HEK293 (cell line): Measurements from ENCODE around the gene FHL1.

ENCODE experiments used
- CTCF ChIA-PET: fragments of 350-600 bp; formaldehyde crosslinking; extraction: SDS; loops from one replicate; lab custom pipeline; 2021; ENCODE audit warnings: antibody characterized with exemption; lab: Yijun Ruan, JAX
- POLR2A ChIA-PET: fragments of 300-600 bp; formaldehyde crosslinking; extraction: SDS; loops from one replicate; lab custom pipeline; 2020; ENCODE audit warnings: antibody characterized with exemption, inconsistent platforms; lab: Yijun Ruan, JAX
- H3K27ac ChIP-seq: fragments of 200-500 bp; sonication (Bioruptor generic); 2 replicates; pipeline ENCODE4 v1.5.1; 2014; ENCODE audit warnings: low read depth, low read length, control low read depth, inconsistent platforms; ENCODE audit errors: extremely low read depth
- H3K36me3 ChIP-seq, 2 experiments: fragments of 200-500 bp in 1 of 2; sonication (Bioruptor generic) in 1 of 2; 1 replicate in 1 of 2; 2 replicates in 1 of 2; pipeline ENCODE4 v1.5.1; 2014 to 2017; ENCODE audit warnings: inconsistent platforms in 2 of 2, low read length in 2 of 2; ENCODE audit not compliant: control insufficient read depth in 2 of 2, insufficient read depth in 1 of 2
- H3K4me1 ChIP-seq: fragments of 200-500 bp; sonication (Bioruptor generic); 2 replicates; pipeline ENCODE4 v1.5.1; 2014; ENCODE audit warnings: mild to moderate bottlenecking, low read length, inconsistent platforms; ENCODE audit not compliant: control insufficient read depth, insufficient read depth
- H3K4me3 ChIP-seq: 2 replicates; pipeline ENCODE4 v1.5.1; 2011; ENCODE audit warnings: low read depth, mild to moderate bottlenecking, control low read depth, low read length, moderate library complexity
- H3K9me3 ChIP-seq: fragments of 200-500 bp; sonication (Bioruptor generic); 2 replicates; pipeline ENCODE4 v1.5.1; 2014; ENCODE audit warnings: low read depth, low read length, inconsistent platforms; ENCODE audit not compliant: control insufficient read depth, insufficient read depth
- FEZF1 ChIP-seq: fragments of 450-650 bp; formaldehyde crosslinking; IDR thresholded peaks from 2 replicates; pipeline ENCODE4 v1.5.1; 2016; ENCODE audit warnings: missing biosample characterization, missing genetic modification characterization
- INSM2 ChIP-seq: fragments of 450-650 bp; formaldehyde crosslinking; IDR thresholded peaks from 2 replicates; pipeline ENCODE4 v1.5.1; 2016; ENCODE audit warnings: missing biosample characterization, missing genetic modification characterization
- KLF7 ChIP-seq: fragments of 450-650 bp; formaldehyde crosslinking; IDR thresholded peaks from 2 replicates; pipeline ENCODE4 v1.5.1; 2016; ENCODE audit warnings: missing biosample characterization, missing genetic modification characterization, borderline replicate concordance
- MZF1 ChIP-seq: fragments of 450-650 bp; formaldehyde crosslinking; IDR thresholded peaks from 2 replicates; pipeline ENCODE4 v1.5.1; 2017; ENCODE audit warnings: missing biosample characterization, missing genetic modification characterization, borderline replicate concordance
- ZNF114 ChIP-seq: fragments of 450-650 bp; formaldehyde crosslinking; IDR thresholded peaks from 2 replicates; pipeline ENCODE4 v1.5.0; 2017; ENCODE audit warnings: missing biosample characterization, missing genetic modification characterization
- ZNF394 ChIP-seq: fragments of 450-650 bp; formaldehyde crosslinking; IDR thresholded peaks from 2 replicates; pipeline ENCODE4 v1.5.1; 2016; ENCODE audit warnings: missing biosample characterization, missing genetic modification characterization, mild to moderate bottlenecking, moderate library complexity, borderline replicate concordance
- ZNF398 ChIP-seq: fragments of 450-650 bp; formaldehyde crosslinking; IDR thresholded peaks from 2 replicates; pipeline ENCODE4 v1.5.1; 2017; ENCODE audit warnings: missing biosample characterization, missing genetic modification characterization
- ZNF423 ChIP-seq: fragments of 450-650 bp; formaldehyde crosslinking; IDR thresholded peaks from 2 replicates; pipeline ENCODE4 v1.5.1; 2016; ENCODE audit warnings: missing biosample characterization, missing genetic modification characterization
- ZNF488 ChIP-seq: fragments of 450-650 bp; formaldehyde crosslinking; IDR thresholded peaks from 2 replicates; pipeline ENCODE4 v1.5.1; 2016; ENCODE audit warnings: missing biosample characterization, missing genetic modification characterization
- ZNF548 ChIP-seq: fragments of 450-650 bp; formaldehyde crosslinking; IDR thresholded peaks from 2 replicates; pipeline ENCODE4 v1.5.1; 2016; ENCODE audit warnings: missing biosample characterization, missing genetic modification characterization
- ZNF561 ChIP-seq: fragments of 450-650 bp; IDR thresholded peaks from 2 replicates; pipeline ENCODE4 v1.5.1; 2018; ENCODE audit warnings: missing biosample characterization, missing genetic modification characterization, borderline replicate concordance
- ZNF707 ChIP-seq: fragments of 450-650 bp; formaldehyde crosslinking; IDR thresholded peaks from 2 replicates; pipeline ENCODE4 v1.5.1; 2016; ENCODE audit warnings: missing biosample characterization, missing genetic modification characterization
- ZNF76 ChIP-seq: fragments of 450-650 bp; formaldehyde crosslinking; IDR thresholded peaks from 2 replicates; pipeline ENCODE4; 2016; ENCODE audit warnings: low read depth, missing biosample characterization, missing genetic modification characterization, borderline replicate concordance
- ZSCAN16 ChIP-seq: fragments of 450-650 bp; formaldehyde crosslinking; IDR thresholded peaks from 2 replicates; pipeline ENCODE4 v1.5.1; 2016; ENCODE audit warnings: missing biosample characterization, missing genetic modification characterization
- TF ChIP-seq, protein P1 (sequence below): fragments of 450-650 bp; formaldehyde crosslinking; IDR thresholded peaks from 2 replicates; pipeline ENCODE4 v1.5.1; 2016; ENCODE audit warnings: missing biosample characterization, missing genetic modification characterization
- TF ChIP-seq, protein P2 (sequence below): fragments of 450-650 bp; formaldehyde crosslinking; IDR thresholded peaks from 2 replicates; pipeline ENCODE4 v1.5.1; 2017; ENCODE audit warnings: missing biosample characterization, mild to moderate bottlenecking, missing genetic modification characterization, moderate library complexity
- TF ChIP-seq, protein P3 (sequence below): fragments of 450-650 bp; formaldehyde crosslinking; IDR thresholded peaks from 2 replicates; pipeline ENCODE4 v1.5.1; 2016; ENCODE audit warnings: missing biosample characterization, missing genetic modification characterization

The FHL1 gene

DNA sequence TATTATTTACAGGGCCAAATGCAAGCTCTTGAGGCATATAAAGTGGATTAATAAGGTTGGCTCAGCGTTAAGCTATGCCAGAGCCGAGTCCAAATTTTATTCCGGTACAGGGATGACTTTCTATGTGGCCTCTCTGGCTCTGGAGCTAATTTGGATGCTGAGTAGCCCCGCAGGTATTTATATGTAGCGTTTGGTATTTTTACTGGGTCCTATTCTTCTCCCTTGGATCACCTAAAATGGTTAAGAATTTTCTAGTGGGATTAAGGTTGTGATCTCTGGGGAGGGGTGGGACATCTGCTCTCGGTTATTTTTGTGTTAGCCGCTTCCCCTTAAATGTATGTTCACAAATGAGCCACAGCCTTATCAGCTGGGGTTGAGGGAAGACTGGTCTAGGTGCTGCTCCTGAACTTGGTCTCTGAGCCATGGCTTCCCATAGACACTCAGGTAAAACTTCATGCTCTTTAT, 49.4 kb downstream of the FHL1 start:
- no peaks in the 10 kb centered on the region for H3K4me1 ChIP-seq
- H3K27ac ChIP-seq = no peak overlapping the region
- CTCF ChIA-PET = interaction anchor here (1.0 to 2.1 kb wide), 2 partner anchors 9 to 168 kb away, joined by 3 to 10 read pairs; no protein-coding TSS in a partner anchor
- TF ChIP-seq ZNF548 (tag by site-specific recombination) (no peak), FEZF1 (no peak), ZNF423 (tag by site-specific recombination) (no peak), ZNF561 (tag by site-specific recombination) (no peak), MZF1 (tag by site-specific recombination) (no peak), ZNF114 (no peak), KLF7 (tag by site-specific recombination) (no peak), INSM2 (tag by site-specific recombination) (no peak), ZSCAN16 (no peak), ZNF76 (tag by site-specific recombination) (no peak), ZNF398 (no peak), ZNF394 (tag by site-specific recombination) (no peak), ZNF707 (no peak), ZNF488 (tag by site-specific recombination) (no peak)
- TF ChIP-seq, protein P1, sequence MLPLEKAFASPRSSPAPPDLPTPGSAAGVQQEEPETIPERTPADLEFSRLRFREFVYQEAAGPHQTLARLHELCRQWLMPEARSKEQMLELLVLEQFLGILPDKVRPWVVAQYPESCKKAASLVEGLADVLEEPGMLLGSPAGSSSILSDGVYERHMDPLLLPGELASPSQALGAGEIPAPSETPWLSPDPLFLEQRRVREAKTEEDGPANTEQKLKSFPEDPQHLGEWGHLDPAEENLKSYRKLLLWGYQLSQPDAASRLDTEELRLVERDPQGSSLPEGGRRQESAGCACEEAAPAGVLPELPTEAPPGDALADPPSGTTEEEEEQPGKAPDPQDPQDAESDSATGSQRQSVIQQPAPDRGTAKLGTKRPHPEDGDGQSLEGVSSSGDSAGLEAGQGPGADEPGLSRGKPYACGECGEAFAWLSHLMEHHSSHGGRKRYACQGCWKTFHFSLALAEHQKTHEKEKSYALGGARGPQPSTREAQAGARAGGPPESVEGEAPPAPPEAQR (tag by site-specific recombination) = no peak
- TF ChIP-seq, protein P2, sequence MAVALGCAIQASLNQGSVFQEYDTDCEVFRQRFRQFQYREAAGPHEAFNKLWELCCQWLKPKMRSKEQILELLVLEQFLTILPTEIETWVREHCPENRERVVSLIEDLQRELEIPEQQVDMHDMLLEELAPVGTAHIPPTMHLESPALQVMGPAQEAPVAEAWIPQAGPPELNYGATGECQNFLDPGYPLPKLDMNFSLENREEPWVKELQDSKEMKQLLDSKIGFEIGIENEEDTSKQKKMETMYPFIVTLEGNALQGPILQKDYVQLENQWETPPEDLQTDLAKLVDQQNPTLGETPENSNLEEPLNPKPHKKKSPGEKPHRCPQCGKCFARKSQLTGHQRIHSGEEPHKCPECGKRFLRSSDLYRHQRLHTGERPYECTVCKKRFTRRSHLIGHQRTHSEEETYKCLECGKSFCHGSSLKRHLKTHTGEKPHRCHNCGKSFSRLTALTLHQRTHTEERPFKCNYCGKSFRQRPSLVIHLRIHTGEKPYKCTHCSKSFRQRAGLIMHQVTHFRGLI (tag by site-specific recombination) = no peak
- TF ChIP-seq, protein P3, sequence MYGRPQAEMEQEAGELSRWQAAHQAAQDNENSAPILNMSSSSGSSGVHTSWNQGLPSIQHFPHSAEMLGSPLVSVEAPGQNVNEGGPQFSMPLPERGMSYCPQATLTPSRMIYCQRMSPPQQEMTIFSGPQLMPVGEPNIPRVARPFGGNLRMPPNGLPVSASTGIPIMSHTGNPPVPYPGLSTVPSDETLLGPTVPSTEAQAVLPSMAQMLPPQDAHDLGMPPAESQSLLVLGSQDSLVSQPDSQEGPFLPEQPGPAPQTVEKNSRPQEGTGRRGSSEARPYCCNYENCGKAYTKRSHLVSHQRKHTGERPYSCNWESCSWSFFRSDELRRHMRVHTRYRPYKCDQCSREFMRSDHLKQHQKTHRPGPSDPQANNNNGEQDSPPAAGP (tag by site-specific recombination) = no peak
- H3K36me3 ChIP-seq = no peaks in the 10 kb centered on the region
- POLR2A ChIA-PET = interaction anchor here (0.5 to 0.9 kb wide), 2 partner anchors 19 to 166 kb away, joined by 3 read pairs; no protein-coding TSS in a partner anchor
- H3K4me3 ChIP-seq = no peak overlapping the region
- no peaks in the 10 kb centered on the region for H3K9me3 ChIP-seq
